Mucosa of stomach (tissue), 1 donor: ENCODE data around the gene PRAMEF33.
"Not testable (repeated sequence)": the region's sequence is repeated elsewhere in the genome, so short reads cannot be mapped to it uniquely, and the experiment has no call there.

Experiments
- H3K27me3 ChIP-seq: one replicate; pipeline ENCODE4 v1.7.0; 2013; ENCODE audit warnings: mild to moderate bottlenecking, low read length; ENCODE audit not compliant: control insufficient read depth, insufficient read depth
- H3K36me3 ChIP-seq: one replicate; pipeline ENCODE4 v1.7.0; 2013; ENCODE audit warnings: low read length; ENCODE audit not compliant: control insufficient read depth, insufficient read depth
- H3K4me1 ChIP-seq: one replicate; pipeline ENCODE4 v1.7.0; 2013; ENCODE audit warnings: mild to moderate bottlenecking, low read length; ENCODE audit not compliant: control insufficient read depth, insufficient read depth
- H3K4me3 ChIP-seq: one replicate; pipeline ENCODE4 v1.7.0; 2013; ENCODE audit warnings: low read length
- H3K9ac ChIP-seq: one replicate; pipeline ENCODE4 v1.7.0; 2013; ENCODE audit warnings: mild to moderate bottlenecking, low read length, moderate library complexity
- H3K9me3 ChIP-seq: one replicate; pipeline ENCODE4 v1.7.0; 2013; ENCODE audit warnings: mild to moderate bottlenecking, low read length, moderate library complexity; ENCODE audit not compliant: control insufficient read depth
- donor health status: Pancreatic carcinoma.

The PRAMEF33 gene

DNA sequence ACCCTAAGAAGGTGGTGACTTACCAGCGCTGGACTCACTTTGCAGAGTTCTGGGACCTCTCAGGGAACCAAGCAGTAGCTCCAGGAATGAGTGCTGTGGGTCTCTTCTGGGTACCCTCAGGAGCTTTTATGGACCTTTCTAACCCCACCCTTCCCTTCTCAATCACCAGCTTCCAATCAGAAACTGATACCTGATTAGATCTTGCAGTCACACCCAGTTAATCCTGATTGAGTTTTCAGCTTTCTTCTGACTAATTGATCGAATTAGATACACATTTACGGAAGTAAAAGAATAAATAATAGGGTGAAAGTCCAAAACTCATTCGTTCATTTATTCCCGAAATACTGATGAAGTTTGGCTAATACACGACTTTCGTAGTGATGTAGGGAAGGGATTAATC lies 43.7 kb downstream of the PRAMEF33 start, which contains the start of gene PRAMEF14:
TSS of gene PRAMEF14 (minus strand) at position 101 of the 400 bp plus-strand sequence. CDS start 1,820 bp downstream, outside the sequence.
- H3K9me3 ChIP-seq, H3K27me3 ChIP-seq, H3K9ac ChIP-seq, H3K4me3 ChIP-seq, H3K4me1 ChIP-seq, H3K36me3 ChIP-seq: not testable (repeated sequence)

- H3K9ac ChIP-seq, H3K9me3 ChIP-seq, H3K36me3 ChIP-seq: not testable (repeated sequence)
Observed at GRCh38 chr1:13353476-13353875, 50.1 kb downstream of the PRAMEF33 start.

GRCh38 chr1:13354475-13354874 lies 51.1 kb downstream of the PRAMEF33 start:
- H3K4me1 ChIP-seq, H3K36me3 ChIP-seq, H3K4me3 ChIP-seq, H3K9me3 ChIP-seq, H3K27me3 ChIP-seq, H3K9ac ChIP-seq: not testable (repeated sequence)

More at GRCh38 chr1:13353476-13353875, 50.1 kb downstream of the PRAMEF33 start:
- H3K4me1 ChIP-seq, H3K27me3 ChIP-seq, H3K4me3 ChIP-seq: not testable (repeated sequence)

DNA sequence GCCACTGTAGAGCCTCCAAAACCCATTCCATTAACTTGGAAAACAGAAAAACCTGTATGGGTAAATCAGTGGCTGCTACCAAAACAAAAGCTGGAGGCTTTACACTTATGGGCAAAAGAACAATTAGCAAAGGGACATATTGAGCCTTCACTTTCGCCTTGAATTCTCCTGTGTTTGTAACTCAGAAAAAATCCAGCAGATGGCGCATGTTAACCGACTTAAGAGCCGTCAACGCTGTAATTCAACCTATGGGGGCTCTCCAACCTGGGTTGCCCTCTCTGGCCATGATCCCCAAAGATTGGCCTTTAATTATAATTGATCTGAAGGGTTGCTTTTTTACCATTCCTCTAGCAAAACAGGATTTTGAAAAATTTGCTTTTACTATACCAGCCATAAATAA lies 53.4 kb downstream of the PRAMEF33 start:
- H3K9me3 ChIP-seq, H3K4me1 ChIP-seq, H3K4me3 ChIP-seq, H3K9ac ChIP-seq, H3K36me3 ChIP-seq, H3K27me3 ChIP-seq: not testable (repeated sequence)
